Measurements from ENCODE around the gene OTOR. TPM values are rescaled to one million over a fixed set of nuclear protein-coding genes. Genes with fewer than 3 reads are reported as not detected.

The OTOR gene
- total RNA-seq, 1 donor from 2014 or later, result not detected

DNA sequence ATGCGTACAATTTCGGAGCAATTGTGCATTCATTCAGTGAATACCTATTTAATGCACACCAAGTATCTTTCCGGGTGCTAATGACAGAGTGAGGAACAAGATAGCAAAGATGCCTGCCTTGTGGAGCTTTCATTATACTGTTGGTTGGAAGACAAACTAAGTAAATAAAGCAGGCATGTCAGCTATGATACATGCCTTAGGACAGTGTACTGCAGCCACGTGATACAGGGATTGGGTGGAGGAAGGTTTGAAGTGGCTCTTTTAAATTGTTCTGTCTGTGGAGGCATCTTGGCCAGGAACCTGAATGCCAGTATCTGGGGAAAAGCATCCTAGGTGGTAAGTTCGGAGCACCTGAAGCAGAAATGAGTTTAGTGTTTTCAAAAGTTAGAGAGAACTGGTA is 3.0 kb upstream of the OTOR start:
- H2AFZ ChIP-seq (replicated peaks), result no peak overlapping the region

GRCh38 chr20:16747291-16747811 is 807 bp upstream of the OTOR start:
- no peaks in the 10 kb centered on the region for H3K9me3 ChIP-seq (ENCODE audit: low read depth)
- H3K9ac ChIP-seq, result no peak overlapping the region
- Mint-ChIP-seq H3K27ac (no peak overlapping the region), H3K27me3 (ENCODE audit: insufficient read depth, low read depth) (peaks cover 8% of the 10 kb centered on the region), H3K9me3 (no peaks in the 10 kb centered on the region), H3K36me3 (peaks cover 3% of the 10 kb centered on the region), H3K4me1 (no peaks in the 10 kb centered on the region), H3K4me3 (no peak overlapping the region)
- H3K79me2 ChIP-seq (ENCODE audit: low read depth), result no peaks in the 10 kb centered on the region
- no peak for DNase-seq (ENCODE audit: low spot score)
- H2AFZ ChIP-seq (replicated peaks), result no peak overlapping the region
- no peaks in the 10 kb centered on the region for H3F3A ChIP-seq (ENCODE audit: low read depth)
- TF ChIP-seq EZH2 (IDR thresholded peaks at IDR 0.05) (no peak), EZH2phosphoT487 (IDR thresholded peaks at IDR 0.05) (no peak), CTCF (IDR thresholded peaks at IDR 0.05) (peak; percentile 9)
- no peaks in the 10 kb centered on the region for H4K20me1 ChIP-seq (ENCODE audit: low read depth)
- no peak overlapping the region for H3K4me3 ChIP-seq
- H3K27me3 ChIP-seq, result no peaks in the 10 kb centered on the region
- no peak overlapping the region for H3K4me2 ChIP-seq
- no peak overlapping the region for H3K27ac ChIP-seq
- H3K4me1 ChIP-seq, result no peaks in the 10 kb centered on the region
- H3K36me3 ChIP-seq, result no peaks in the 10 kb centered on the region

More for the DNA sequence above, 3.0 kb upstream of the OTOR start:
- H4K20me1 ChIP-seq (ENCODE audit: low read depth), result no peaks in the 10 kb centered on the region
- Mint-ChIP-seq H3K36me3 (peaks cover 10% of the 10 kb centered on the region), H3K9me3 (no peaks in the 10 kb centered on the region), H3K4me1 (no peaks in the 10 kb centered on the region), H3K27me3 (ENCODE audit: insufficient read depth, low read depth) (peaks cover 6% of the 10 kb centered on the region), H3K27ac (no peak overlapping the region), H3K4me3 (no peak overlapping the region)
- no peaks in the 10 kb centered on the region for H3K9me3 ChIP-seq (ENCODE audit: low read depth)
- TF ChIP-seq EZH2 (IDR thresholded peaks at IDR 0.05), result no peak
- DNase-seq (ENCODE audit: low spot score), result no peak
- no peak overlapping the region for H3K4me3 ChIP-seq
- no peaks in the 10 kb centered on the region for H3K79me2 ChIP-seq (ENCODE audit: low read depth)
- H3K4me1 ChIP-seq, result no peaks in the 10 kb centered on the region
- H3K4me2 ChIP-seq, result no peak overlapping the region
- no peaks in the 10 kb centered on the region for H3F3A ChIP-seq (ENCODE audit: low read depth)
- H3K9ac ChIP-seq, result no peak overlapping the region
- H3K27ac ChIP-seq, result no peak overlapping the region
- no peaks in the 10 kb centered on the region for H3K27me3 ChIP-seq
- H3K36me3 ChIP-seq, result peaks cover 10% of the 10 kb centered on the region

DNA sequence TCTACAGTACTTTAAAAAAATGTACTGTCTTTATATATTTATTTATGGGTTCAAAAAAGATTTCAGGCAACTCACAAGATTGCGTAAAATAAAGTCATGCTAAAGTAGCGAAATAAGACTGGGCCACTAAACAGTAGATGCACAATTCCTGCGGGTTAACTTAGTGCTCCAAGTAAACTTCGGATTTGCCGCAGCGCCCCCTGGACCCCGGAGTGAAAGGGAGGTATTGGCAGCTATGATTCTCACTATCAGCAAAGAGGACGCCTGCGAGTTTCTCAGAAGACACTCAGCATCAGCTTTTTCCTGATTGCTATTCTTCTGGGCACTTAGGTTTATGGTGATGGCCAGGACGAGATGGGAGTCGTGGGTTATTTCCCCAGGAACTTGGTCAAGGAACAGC is 1.4 kb downstream of the OTOR start:
- peak overlapping the region; percentile 53 for H2AFZ ChIP-seq (replicated peaks)
- H3K27ac Mint-ChIP-seq, result no peak overlapping the region
- no peaks in the 10 kb centered on the region for H3K4me1 ChIP-seq
- H3F3A ChIP-seq (ENCODE audit: low read depth), result no peaks in the 10 kb centered on the region
- H3K79me2 ChIP-seq (ENCODE audit: low read depth), result no peaks in the 10 kb centered on the region
- no peaks in the 10 kb centered on the region for H3K9me3 Mint-ChIP-seq
- no peaks in the 10 kb centered on the region for H3K27me3 ChIP-seq
- no peaks in the 10 kb centered on the region for H3K4me1 Mint-ChIP-seq
- H3K9me3 ChIP-seq (ENCODE audit: low read depth), result no peaks in the 10 kb centered on the region
- H3K4me3 ChIP-seq, result no peak overlapping the region
- H3K4me3 Mint-ChIP-seq, result no peak overlapping the region
- no peaks in the 10 kb centered on the region for H3K36me3 ChIP-seq
- H3K27ac ChIP-seq, result no peak overlapping the region
- H3K27me3 Mint-ChIP-seq (ENCODE audit: insufficient read depth, low read depth), result peaks cover 8% of the 10 kb centered on the region
- peak; percentile 69 for TF ChIP-seq CTCF (IDR thresholded peaks at IDR 0.05)
- TF ChIP-seq EZH2phosphoT487 (IDR thresholded peaks at IDR 0.05), result no peak
- peak; percentile 50 for DNase-seq (ENCODE audit: low spot score)
- no peak overlapping the region for H3K9ac ChIP-seq
- H3K4me2 ChIP-seq, result no peak overlapping the region
- H4K20me1 ChIP-seq (ENCODE audit: low read depth), result no peaks in the 10 kb centered on the region
- H3K36me3 Mint-ChIP-seq, result no peaks in the 10 kb centered on the region

- Histone ChIP-seq H3K4me1 (no peaks in the 10 kb centered on the region), H3K27ac (no peak overlapping the region), H3K9ac (no peak overlapping the region), H3K4me2 (no peak overlapping the region), H4K20me1 (ENCODE audit: low read depth) (no peaks in the 10 kb centered on the region), H2AFZ (replicated peaks) (no peak overlapping the region), H3K36me3 (no peaks in the 10 kb centered on the region), H3K79me2 (ENCODE audit: low read depth) (no peaks in the 10 kb centered on the region), H3K9me3 (ENCODE audit: low read depth) (no peaks in the 10 kb centered on the region), H3F3A (ENCODE audit: low read depth) (no peaks in the 10 kb centered on the region), H3K4me3 (no peak overlapping the region), H3K27me3 (no peaks in the 10 kb centered on the region)
- Mint-ChIP-seq H3K4me1 (no peaks in the 10 kb centered on the region), H3K27ac (no peak overlapping the region), H3K4me3 (no peak overlapping the region), H3K27me3 (ENCODE audit: insufficient read depth, low read depth) (peaks cover 7% of the 10 kb centered on the region), H3K9me3 (peaks cover 7% of the 10 kb centered on the region), H3K36me3 (no peaks in the 10 kb centered on the region)
- DNase-seq (ENCODE audit: low spot score), result no peak
- TF ChIP-seq CTCF (IDR thresholded peaks at IDR 0.05) (no peak), EZH2phosphoT487 (IDR thresholded peaks at IDR 0.05) (no peak), EZH2 (IDR thresholded peaks at IDR 0.05) (no peak)
Observed at GRCh38 chr20:16752082-16752481, 3.9 kb downstream of the OTOR start.

Data from neural progenitor cell (in vitro differentiated cells).